Nucleus accumbens (tissue), 56 donors: ENCODE data around the gene RNF225.
"Not testable (repeated sequence)": the region's sequence is repeated elsewhere in the genome, so short reads cannot be mapped to it uniquely, and the experiment has no call there.

Source experiments
- DNase-seq, 56 donors: peaks; one replicate each; lab custom pipeline; 2025; lab: John Stamatoyannopoulos, UW

RNF225 gene

DNA sequence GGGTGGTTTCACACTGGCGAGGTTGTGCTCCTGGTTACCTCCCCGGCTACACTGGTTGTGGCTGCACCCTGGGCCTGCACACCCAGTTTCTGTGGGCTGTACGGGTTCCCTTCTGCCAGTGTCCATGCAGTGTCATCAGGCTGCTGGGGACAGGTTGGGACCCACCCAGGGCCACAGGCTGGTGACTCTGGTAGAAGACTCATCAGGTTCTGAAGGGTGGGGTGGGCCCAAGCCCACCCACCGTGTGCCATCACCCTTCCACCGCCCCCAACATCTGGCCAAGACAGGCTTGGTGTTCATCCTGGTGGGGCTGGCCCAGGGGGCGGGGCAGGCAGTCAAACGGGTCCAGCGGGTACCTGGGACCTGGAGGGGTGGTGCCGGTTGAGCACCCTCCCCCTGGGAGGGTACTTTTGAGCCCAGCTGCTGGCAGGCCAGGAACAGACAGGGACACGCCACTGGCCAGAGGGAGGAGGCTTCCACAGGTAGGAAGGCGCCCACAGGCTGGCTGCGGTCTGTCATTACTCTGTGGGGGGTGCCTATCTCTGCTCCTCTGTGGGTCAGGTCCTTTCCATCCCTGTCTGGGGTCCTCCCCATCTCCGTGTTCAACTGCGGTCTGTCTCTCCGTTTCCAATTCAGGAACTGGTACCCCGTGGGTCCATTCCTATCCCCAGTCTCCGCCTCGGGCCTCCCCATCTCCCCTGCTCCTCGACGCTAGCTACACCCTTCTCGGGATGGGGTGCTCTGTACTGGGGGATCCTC lies at the start of gene RNF225:
TSS of gene RNF225 (plus strand) at position 437 of the 759 bp plus-strand sequence. CDS start 434 bp downstream, outside the sequence.
- no peak for DNase-seq

- DNase-seq, result peak in 54 of 56 donors; percentile 12 to 87 (median 68)
Observed at GRCh38 chr19:58346961-58347929, 48.2 kb upstream of the RNF225 start.

- not testable (repeated sequence) for DNase-seq
Observed at GRCh38 chr19:58348080-58348479, 47.4 kb upstream of the RNF225 start.

DNA sequence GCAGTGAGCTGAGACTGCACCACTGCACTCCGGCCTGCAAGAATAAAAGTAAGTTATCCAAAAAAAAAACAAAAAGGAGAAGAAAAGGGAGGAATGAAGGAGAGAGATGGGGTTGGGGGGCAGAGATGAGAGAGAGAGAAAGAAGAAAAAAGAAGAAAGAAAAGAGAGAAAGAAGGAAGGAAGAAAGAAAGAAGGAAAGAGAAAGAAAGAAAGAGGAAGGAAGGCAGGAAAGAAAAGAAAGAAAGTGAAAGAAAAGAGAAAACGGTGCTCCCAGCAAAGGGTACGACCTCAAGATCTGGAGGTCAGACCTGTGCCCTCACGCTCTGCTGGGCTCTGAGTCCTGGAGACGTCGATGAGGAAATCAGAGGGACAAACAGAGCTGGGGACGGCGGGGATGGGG lies 45.9 kb upstream of the RNF225 start:
- DNase-seq, result no peak

GRCh38 chr19:58350001-58350861 lies 45.2 kb upstream of the RNF225 start:
- DNase-seq, result no peak

- DNase-seq, result no peak
Observed at GRCh38 chr19:58350871-58351557, 44.4 kb upstream of the RNF225 start.

GRCh38 chr19:58351558-58351878 lies 43.9 kb upstream of the RNF225 start:
- no peak for DNase-seq

DNA sequence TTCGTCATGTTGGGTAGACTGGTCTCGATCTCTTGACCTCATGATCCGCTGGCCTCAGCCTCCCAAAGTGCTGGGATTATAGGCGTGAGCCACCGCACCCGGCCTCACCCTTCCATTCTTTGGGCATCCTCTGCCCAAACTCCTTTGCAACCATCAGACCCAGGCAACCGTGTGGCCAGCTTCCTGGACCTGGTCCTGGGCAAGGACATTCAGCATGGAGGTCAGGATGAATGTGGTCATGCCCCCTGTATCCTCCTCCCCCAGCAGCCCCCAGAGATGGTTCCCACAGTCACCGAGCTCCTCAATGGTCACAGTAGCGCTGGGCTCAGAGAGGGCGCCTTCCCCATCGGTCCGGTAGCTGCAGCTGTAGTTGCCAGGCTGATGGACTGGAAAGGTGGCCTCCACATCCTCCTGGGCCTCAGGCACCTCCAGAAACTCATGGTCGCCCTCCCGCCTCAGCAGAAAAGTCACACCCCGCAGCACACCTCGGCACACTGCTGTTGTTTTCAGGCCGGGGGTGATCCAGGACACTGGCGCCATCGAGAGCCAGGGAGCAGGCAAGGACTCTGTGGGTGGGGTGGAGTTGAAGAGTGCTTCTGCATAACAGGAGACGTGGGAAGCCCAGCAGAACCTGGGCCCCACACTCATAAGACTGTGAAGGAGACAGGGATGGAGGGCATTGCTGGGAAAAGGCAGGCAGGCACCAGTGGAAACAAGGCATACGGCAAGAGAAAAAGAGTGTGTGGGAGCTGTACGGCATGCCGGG lies 43.3 kb upstream of the RNF225 start:
- DNase-seq, result no peak

DNA sequence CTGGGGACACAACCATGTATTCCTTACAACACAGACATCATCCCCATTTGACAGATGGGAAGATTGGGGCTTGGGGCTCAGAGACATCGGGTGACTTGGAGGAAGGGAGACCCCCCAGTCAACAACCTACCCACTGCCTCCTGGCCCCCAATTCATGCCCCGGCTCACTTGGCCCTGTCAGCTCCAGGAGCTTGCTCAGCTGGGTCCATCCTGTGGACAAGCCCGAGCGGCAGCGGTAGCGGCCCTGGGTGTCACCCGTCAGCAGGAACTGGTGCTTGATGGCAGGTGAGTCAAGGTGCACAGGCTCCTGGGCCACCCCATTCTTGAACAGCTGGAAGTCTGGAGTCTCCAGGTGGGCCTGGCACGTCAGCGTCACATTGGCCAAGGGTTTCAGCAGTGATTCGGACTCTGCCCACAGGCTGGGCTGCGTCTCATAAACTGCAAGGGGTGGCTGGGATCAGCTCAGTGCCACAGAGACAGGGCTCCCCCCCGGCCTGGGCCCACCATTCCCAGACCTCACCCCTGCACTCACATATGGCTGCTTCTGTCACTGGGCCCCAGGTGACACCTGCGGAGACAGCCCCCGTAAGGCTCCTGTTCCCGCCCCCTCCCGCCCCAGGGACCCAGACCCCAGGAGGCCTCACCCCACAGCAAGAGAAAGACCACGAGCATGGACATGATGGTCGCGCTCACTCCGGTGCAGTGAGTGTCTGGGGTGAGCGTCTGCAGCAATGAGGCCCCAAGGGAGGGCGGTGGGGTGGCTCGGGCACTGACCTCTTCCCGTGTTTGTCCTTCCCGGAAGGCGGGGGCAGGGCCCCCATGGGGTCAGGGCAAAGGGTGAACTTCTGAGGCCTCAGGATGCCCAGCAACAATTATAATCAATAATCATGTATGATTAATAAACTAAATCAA lies 42.4 kb upstream of the RNF225 start, which contains the start of gene A1BG:
TSS of gene A1BG (minus strand) at position 733 of the 912 bp plus-strand sequence. CDS start at position 678, 55 bp downstream.
- no peak for DNase-seq

- DNase-seq, result no peak
Observed at GRCh38 chr19:58353717-58354477, 41.6 kb upstream of the RNF225 start.

DNA sequence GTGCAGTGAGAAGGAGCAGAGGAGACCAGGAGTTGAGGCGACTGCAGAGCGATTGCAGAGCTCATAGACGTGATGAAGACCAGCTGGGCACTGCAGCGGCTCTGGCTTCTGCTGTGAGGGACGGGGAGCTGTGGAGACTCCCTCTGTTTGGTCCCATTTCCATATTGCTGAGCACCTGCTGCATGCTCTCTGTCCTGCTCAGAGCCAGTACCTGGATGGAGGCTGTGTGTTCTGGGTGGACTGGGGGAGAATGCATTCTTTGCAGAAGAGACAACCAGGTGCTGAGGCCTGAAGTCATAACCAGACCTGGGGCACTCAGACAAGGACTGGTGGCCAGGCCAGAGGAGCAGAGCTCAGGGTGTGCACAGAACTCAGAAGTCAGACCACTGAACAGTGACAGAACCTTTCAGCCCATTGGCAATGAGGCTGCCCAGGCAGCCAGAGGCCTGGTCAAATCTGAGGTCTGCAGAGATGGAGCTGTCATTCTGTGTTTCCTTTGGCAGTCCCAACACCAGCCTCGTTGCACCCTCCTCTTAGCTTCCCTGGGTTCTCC lies 40.9 kb upstream of the RNF225 start:
- no peak for DNase-seq

DNA sequence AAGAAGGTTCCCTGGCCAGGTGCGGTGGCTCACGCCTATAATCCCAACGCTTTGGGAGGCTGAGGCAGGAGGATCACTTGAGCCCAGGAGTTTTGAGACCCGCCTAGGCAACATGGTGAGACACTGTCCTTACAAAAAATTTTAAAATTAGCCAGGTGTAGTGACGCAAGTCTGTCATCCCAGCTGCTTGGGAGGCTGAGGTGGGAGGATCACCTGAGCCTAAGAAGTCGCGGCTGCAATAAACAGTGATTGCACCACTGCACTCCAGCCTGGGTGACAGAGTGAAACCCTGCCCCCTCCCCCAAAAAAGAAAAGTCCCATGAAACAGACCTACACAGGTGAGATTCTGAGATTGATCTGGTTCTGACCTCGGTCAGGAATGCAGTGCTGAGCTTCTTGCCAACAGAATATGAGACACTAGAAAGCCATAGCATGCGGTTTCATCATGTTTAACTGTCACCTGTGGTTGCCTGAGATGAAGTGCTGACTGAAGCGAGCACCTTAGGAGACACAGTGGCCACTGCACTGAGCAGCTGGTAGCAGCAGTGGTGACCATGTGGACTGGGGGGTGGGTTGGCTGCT lies 40.1 kb upstream of the RNF225 start:
- peak in 2 of 56 donors; percentile 8 for DNase-seq

- DNase-seq, result no peak
Observed at GRCh38 chr19:58355908-58356765, 39.3 kb upstream of the RNF225 start.

DNA sequence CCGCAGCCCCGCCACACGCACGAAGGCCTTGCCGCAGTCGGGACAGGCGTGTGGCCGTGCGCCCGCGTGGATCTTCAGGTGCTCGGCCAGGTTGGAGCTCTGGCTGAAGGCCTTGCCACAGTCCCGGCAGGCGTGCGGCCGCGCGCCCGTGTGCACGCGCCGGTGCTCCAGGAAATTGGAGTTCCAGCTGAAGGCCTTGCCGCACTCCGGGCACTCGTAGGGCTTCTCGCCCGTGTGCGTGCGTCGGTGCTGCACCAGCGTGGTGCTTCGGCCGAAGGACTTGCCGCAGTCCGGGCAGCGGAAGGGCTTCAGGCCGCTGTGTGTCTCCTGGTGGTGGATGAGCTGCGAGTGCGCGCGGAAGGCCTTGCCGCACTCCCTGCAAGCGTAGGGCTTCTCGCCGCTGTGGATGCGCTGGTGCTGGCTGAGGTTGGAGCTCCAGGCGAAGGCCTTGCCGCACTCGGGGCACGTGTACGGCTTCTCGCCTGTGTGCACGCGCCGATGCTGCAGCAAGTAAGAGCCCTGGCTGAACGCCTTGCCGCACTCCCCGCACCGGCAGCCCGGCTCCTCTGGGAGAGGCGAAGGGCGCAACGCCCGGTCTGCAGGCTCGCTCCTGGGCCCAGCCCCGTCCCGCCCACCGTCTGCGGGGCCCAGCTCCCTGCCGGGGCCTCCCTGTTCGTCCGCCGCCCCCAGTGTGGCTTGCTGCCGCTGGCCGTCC lies 38.5 kb upstream of the RNF225 start:
- DNase-seq, result no peak
